Neuronal stem cell (in vitro differentiated cells): ENCODE results near the gene C1QTNF9B.

Source experiments
- DNase-seq: peaks from one replicate; pipeline ENCODE4 v3.0.0-alpha.2; 2013; ENCODE audit warnings: low spot score
- H2AFZ ChIP-seq: one replicate; pipeline ENCODE4 v1.6.1; 2013; ENCODE audit warnings: mild to moderate bottlenecking, low read length, inconsistent platforms
- H2AK5ac ChIP-seq: 2 replicates; pipeline ENCODE4 v1.6.1; 2013; ENCODE audit warnings: low read depth, mild to moderate bottlenecking, inconsistent platforms, low read length, moderate library complexity, mixed read lengths
- H2BK120ac ChIP-seq: 2 replicates; pipeline ENCODE4 v1.6.1; 2013; ENCODE audit warnings: low read depth, mild to moderate bottlenecking, inconsistent platforms, low read length, moderate library complexity, mixed read lengths
- H2BK12ac ChIP-seq: one replicate; pipeline ENCODE4 v1.6.1; 2013; ENCODE audit warnings: low read length, inconsistent platforms
- H2BK15ac ChIP-seq: 2 replicates; pipeline ENCODE4 v1.6.1; 2013; ENCODE audit warnings: mild to moderate bottlenecking, low read length, inconsistent platforms, mixed read lengths
- H2BK5ac ChIP-seq: one replicate; pipeline ENCODE4 v1.6.1; 2013; ENCODE audit warnings: inconsistent platforms, mild to moderate bottlenecking, low read length, moderate library complexity
- H3K14ac ChIP-seq: one replicate; pipeline ENCODE4 v1.6.1; 2013; ENCODE audit warnings: low read length, inconsistent platforms
- H3K18ac ChIP-seq: 2 replicates; pipeline ENCODE4 v1.6.1; 2013; ENCODE audit warnings: low read length, inconsistent platforms
- H3K23ac ChIP-seq: 2 replicates; pipeline ENCODE4 v1.6.1; 2013; ENCODE audit warnings: low read depth, mild to moderate bottlenecking, mixed read lengths, low read length, inconsistent platforms; ENCODE audit not compliant: poor library complexity
- H3K27ac ChIP-seq: replicated peaks from 3 replicates; pipeline ENCODE4 v1.5.1; 2013; ENCODE audit warnings: low read length, inconsistent platforms
- H3K27me3 ChIP-seq, 3 experiments: 2 replicates each; pipeline ENCODE4 v1.6.1; 2013; ENCODE audit warnings: low read length in 3 of 3, mild to moderate bottlenecking in 2 of 3, inconsistent platforms in 1 of 3, low read depth in 1 of 3, mixed read lengths in 1 of 3, moderate library complexity in 1 of 3; ENCODE audit not compliant: control insufficient read depth in 3 of 3, insufficient read depth in 3 of 3
- H3K36me3 ChIP-seq, 2 donors: replicated peaks in 1 of 2; 2 replicates each; pipeline ENCODE4 v1.6.1; 2013; ENCODE audit warnings: low read length in 2 of 2; ENCODE audit not compliant: control insufficient read depth in 2 of 2, insufficient read depth in 2 of 2
- H3K4ac ChIP-seq: 2 replicates; pipeline ENCODE4 v1.6.1; 2013; ENCODE audit warnings: inconsistent platforms, mild to moderate bottlenecking, low read length, moderate library complexity
- H3K4me1 ChIP-seq, 2 donors: 1 replicate in 1 of 2; 2 replicates in 1 of 2; pipeline ENCODE4 v1.6.1; 2013; ENCODE audit warnings: low read length in 2 of 2, low read depth in 1 of 2; ENCODE audit not compliant: control insufficient read depth in 2 of 2, insufficient read depth in 1 of 2
- H3K4me2 ChIP-seq: one replicate; pipeline ENCODE4 v1.6.1; 2013; ENCODE audit warnings: mild to moderate bottlenecking, low read length, inconsistent platforms; ENCODE audit not compliant: insufficient read depth, poor library complexity, severe bottlenecking
- H3K4me3 ChIP-seq, 2 donors: 2 replicates each; pipeline ENCODE4 v1.5.1; 2013; ENCODE audit warnings: low read length in 2 of 2, mild to moderate bottlenecking in 2 of 2, inconsistent platforms in 1 of 2, moderate library complexity in 1 of 2
- H3K79me1 ChIP-seq: one replicate; pipeline ENCODE4 v1.6.1; 2013; ENCODE audit warnings: low read depth, mild to moderate bottlenecking, inconsistent platforms, low read length, moderate library complexity
- H3K9ac ChIP-seq: one replicate; pipeline ENCODE4 v1.6.1; 2013; ENCODE audit warnings: mild to moderate bottlenecking, low read depth, low read length, inconsistent platforms; ENCODE audit not compliant: poor library complexity
- H3K9me3 ChIP-seq, 2 donors: replicated peaks in 1 of 2; 2 replicates each; pipeline versions ENCODE3 to v1.6.1; 2013; ENCODE audit warnings: low read length in 2 of 2, mild to moderate bottlenecking in 2 of 2, inconsistent platforms in 1 of 2, low read depth in 1 of 2, mixed read lengths in 1 of 2, moderate library complexity in 1 of 2; ENCODE audit not compliant: control insufficient read depth in 2 of 2, insufficient read depth in 1 of 2
- H4K8ac ChIP-seq: one replicate; pipeline ENCODE4 v1.6.1; 2013; ENCODE audit warnings: low read depth, mild to moderate bottlenecking, inconsistent platforms, low read length, moderate library complexity
- H4K91ac ChIP-seq: one replicate; pipeline ENCODE4 v1.6.1; 2013; ENCODE audit warnings: low read length, low read depth, mild to moderate bottlenecking, inconsistent platforms; ENCODE audit not compliant: poor library complexity
- WGBS, 2 donors: extraction: QIAGEN DNeasy Blood & Tissue Kit; methylation state at CpG; one replicate each; pipeline ENCODE4 v1.1.7; 2013; ENCODE audit warnings: missing lambda C conversion rate in 2 of 2, mixed read lengths in 1 of 2; ENCODE audit not compliant: insufficient read length in 2 of 2, insufficient replicate concordance in 1 of 2; ENCODE audit errors: extremely low coverage in 2 of 2; 5-methylcytosine and 5-hydroxymethylcytosine counted together

Gene C1QTNF9B

DNA sequence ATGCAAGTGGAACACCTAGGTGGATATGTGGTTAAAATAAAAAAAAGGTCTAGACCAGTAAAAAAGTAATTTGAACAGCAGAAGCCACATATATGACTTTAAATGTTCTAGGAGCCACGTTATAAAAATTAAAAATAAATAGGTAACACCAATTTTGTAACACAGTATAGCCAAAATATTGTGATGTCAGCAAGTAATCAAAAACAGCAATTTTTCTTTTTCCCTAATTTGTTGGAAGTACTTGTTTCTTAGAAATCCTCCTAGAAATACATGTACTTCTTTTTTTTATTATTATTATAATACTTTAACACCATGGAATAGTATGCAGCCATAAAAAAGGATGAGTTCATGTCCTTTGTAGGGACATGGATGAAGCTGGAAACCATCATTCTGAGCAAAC, 25.7 kb upstream of the C1QTNF9B start:
- H3K27ac ChIP-seq = no peak overlapping the region
- no peak overlapping the region for H4K8ac ChIP-seq
- peaks cover 0 to 2% of the 10 kb centered on the region in 2 donors for H3K4me1 ChIP-seq
- H3K23ac ChIP-seq = no peak overlapping the region
- no peaks in the 10 kb centered on the region for H3K36me3 ChIP-seq
- H2AFZ ChIP-seq = no peak overlapping the region
- no peak overlapping the region for H3K4me3 ChIP-seq
- no peak for DNase-seq
- H3K14ac ChIP-seq = no peak overlapping the region
- peaks cover 0 to 2% (median 0%) of the 10 kb centered on the region in 3 experiments for H3K27me3 ChIP-seq
- WGBS, 2 donors = no CpG with 5 or more reads among the region's 1 CpG
- no peak overlapping the region for H4K91ac ChIP-seq
- H3K18ac ChIP-seq = no peak overlapping the region
- H3K4ac ChIP-seq = no peak overlapping the region
- H3K9ac ChIP-seq = no peak overlapping the region
- H3K79me1 ChIP-seq = no peaks in the 10 kb centered on the region
- no peak overlapping the region for H2BK120ac ChIP-seq
- no peak overlapping the region for H3K4me2 ChIP-seq
- peaks cover 0 to under 1% of the 10 kb centered on the region in 2 donors for H3K9me3 ChIP-seq
- H2BK5ac ChIP-seq = no peak overlapping the region
- H2BK15ac ChIP-seq = no peak overlapping the region
- no peak overlapping the region for H2AK5ac ChIP-seq
- H2BK12ac ChIP-seq = no peak overlapping the region

DNA sequence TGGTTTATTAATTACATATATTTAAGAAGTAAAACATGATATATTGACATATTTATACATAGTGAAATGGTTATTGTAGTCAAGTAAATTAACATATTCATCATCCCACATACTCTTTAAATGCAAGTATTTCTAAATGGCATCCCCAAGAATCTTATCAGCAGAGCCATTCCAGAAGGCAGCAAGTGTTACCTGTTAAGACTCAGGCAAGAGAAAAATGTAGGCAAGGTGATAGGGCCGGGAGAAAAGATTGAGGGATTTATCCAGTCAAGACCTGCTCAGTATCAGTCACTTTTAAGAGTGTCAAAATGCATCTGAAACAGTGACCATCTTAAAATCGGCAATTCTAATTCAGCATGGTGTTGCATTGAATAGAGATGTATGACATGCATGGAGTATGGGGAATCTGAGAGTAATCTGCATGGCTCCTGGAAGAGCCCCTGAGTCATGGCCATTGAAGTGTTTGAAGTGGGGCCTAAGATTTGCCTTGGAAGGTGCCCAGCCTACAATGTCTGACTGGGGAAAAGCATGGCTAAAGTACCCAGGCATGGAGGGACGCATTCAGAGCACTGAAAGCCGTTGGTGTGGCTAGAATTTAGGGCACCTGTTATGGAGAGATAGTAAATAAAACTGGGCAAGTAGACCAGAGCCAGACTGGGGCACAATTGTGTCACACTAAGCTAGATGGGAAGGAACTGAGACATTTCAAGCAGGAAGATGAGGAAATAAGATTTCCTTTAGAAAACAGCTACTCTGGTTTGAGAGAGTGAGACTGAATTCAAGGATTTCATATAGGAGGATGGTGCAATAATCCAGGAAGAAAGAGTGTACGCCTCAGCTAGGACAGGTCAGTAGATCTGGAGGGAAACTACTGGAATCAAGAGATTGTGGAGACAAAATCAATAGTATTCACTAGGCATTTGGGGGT, 25.0 kb upstream of the C1QTNF9B start:
- no peak overlapping the region for H3K14ac ChIP-seq
- peaks cover 0 to 2% of the 10 kb centered on the region in 2 donors for H3K4me1 ChIP-seq
- H3K4me3 ChIP-seq = no peak overlapping the region
- peaks cover 0 to 2% (median 0%) of the 10 kb centered on the region in 3 experiments for H3K27me3 ChIP-seq
- H3K4me2 ChIP-seq = no peak overlapping the region
- H3K27ac ChIP-seq = no peak overlapping the region
- H3K4ac ChIP-seq = no peak overlapping the region
- H3K18ac ChIP-seq = no peak overlapping the region
- H3K9ac ChIP-seq = no peak overlapping the region
- H3K79me1 ChIP-seq = no peaks in the 10 kb centered on the region
- no CpG with 5 or more reads among the region's 5 CpGs for WGBS, 2 donors
- no peak for DNase-seq
- no peak overlapping the region for H2AK5ac ChIP-seq
- H3K23ac ChIP-seq = no peak overlapping the region
- no peak overlapping the region for H2AFZ ChIP-seq
- H4K8ac ChIP-seq = no peak overlapping the region
- H3K36me3 ChIP-seq = no peaks in the 10 kb centered on the region
- H2BK5ac ChIP-seq = no peak overlapping the region
- H2BK15ac ChIP-seq = no peak overlapping the region
- H2BK12ac ChIP-seq = no peak overlapping the region
- H2BK120ac ChIP-seq = no peak overlapping the region
- peaks cover 0 to 2% of the 10 kb centered on the region in 2 donors for H3K9me3 ChIP-seq
- H4K91ac ChIP-seq = no peak overlapping the region

DNA sequence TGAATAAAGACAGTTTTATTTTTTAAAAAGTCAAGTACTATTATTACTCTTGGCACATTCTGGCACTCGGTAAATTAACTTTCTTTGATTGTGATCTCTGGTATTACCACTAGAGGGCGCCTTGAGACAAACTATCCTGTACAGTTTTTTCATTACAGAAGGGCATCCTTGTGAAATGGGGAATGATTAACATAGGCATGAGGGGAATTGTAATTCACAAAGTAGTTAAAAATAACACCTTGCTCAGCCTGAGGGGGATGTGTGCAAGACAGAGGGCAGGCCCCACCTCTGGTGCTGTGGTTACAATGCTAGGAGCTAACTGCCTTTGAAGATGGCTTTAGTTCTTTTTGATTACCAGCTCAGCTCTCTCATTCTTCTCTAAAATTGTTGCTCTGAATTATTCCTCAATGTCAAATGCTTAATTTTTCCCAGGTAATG, 24.2 kb upstream of the C1QTNF9B start:
- Histone ChIP-seq H2BK15ac (no peak overlapping the region), H3K4me1 (peaks cover 0 to 2% of the 10 kb centered on the region in 2 donors), H3K18ac (no peak overlapping the region), H3K14ac (no peak overlapping the region), H2BK120ac (no peak overlapping the region), H3K36me3 (no peaks in the 10 kb centered on the region), H3K79me1 (no peaks in the 10 kb centered on the region), H3K4me2 (no peak overlapping the region), H3K4ac (no peak overlapping the region), H4K8ac (no peak overlapping the region), H3K9ac (no peak overlapping the region), H2AFZ (no peak overlapping the region), H2BK5ac (no peak overlapping the region), H3K27ac (no peak overlapping the region), H3K9me3 (peaks cover 0 to 2% of the 10 kb centered on the region in 2 donors), H3K4me3 (no peak overlapping the region), H3K23ac (no peak overlapping the region), H3K27me3 (peaks cover 0 to 2% (median 0%) of the 10 kb centered on the region in 3 experiments), H2AK5ac (no peak overlapping the region), H2BK12ac (no peak overlapping the region), H4K91ac (no peak overlapping the region)
- DNase-seq = peak; percentile 39
- no CpG with 5 or more reads among the region's 2 CpGs for WGBS, 2 donors

DNA sequence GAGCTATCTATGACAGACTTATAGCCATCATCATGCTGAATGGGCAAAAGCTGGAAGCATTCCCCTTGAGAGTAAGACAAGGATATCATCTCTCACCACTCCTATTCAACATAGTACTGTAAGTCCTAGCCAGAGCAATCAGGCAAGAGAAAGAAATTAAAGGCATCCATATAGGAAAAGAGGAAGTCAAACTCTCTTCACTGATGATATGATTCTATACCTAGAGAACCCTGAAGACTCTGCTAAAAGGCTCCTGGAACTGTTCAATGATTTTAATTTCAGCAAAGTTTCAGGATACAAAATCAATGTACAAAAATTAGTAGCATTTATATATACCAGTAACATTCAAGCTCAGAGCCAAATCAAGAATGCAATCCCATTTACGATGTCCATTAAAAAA, 21.7 kb upstream of the C1QTNF9B start:
- no peak overlapping the region for H4K91ac ChIP-seq
- no peak overlapping the region for H3K14ac ChIP-seq
- H3K18ac ChIP-seq = no peak overlapping the region
- no peak overlapping the region for H3K4me2 ChIP-seq
- no peak overlapping the region for H2BK15ac ChIP-seq
- no peak overlapping the region for H3K4ac ChIP-seq
- DNase-seq = no peak
- H3K9ac ChIP-seq = no peak overlapping the region
- no peaks in the 10 kb centered on the region for H3K36me3 ChIP-seq
- H3K27ac ChIP-seq = no peak overlapping the region
- H4K8ac ChIP-seq = no peak overlapping the region
- H3K9me3 ChIP-seq = peaks cover 0 to 2% of the 10 kb centered on the region in 2 donors
- H3K79me1 ChIP-seq = no peaks in the 10 kb centered on the region
- no peak overlapping the region for H3K4me3 ChIP-seq
- H2AFZ ChIP-seq = no peak overlapping the region
- H2BK5ac ChIP-seq = no peak overlapping the region
- no peak overlapping the region for H2AK5ac ChIP-seq
- peaks cover 0 to 2% of the 10 kb centered on the region in 2 donors for H3K4me1 ChIP-seq
- H2BK12ac ChIP-seq = no peak overlapping the region
- WGBS, 2 donors = no CpG with 5 or more reads among the region's 1 CpG
- no peak overlapping the region for H2BK120ac ChIP-seq
- peaks cover 0 to 2% (median 0%) of the 10 kb centered on the region in 3 experiments for H3K27me3 ChIP-seq
- H3K23ac ChIP-seq = no peak overlapping the region
